Right lobe of liver (tissue), 4 donors: ENCODE results near the gene GIPR.

Source experiments
- POLR2A ChIP-seq: fragments of 450-650 bp; IDR thresholded peaks from one replicate; pipeline ENCODE4 v1.6.1; 2017; ENCODE audit warnings: antibody characterized with exemption, mild to moderate bottlenecking
- TF ChIP-seq, protein P1 (sequence below), 4 donors: fragments of 200-600 bp in 3 of 4; fragments of 450-650 bp in 1 of 4; IDR thresholded peaks; one replicate each; pipeline versions ENCODE4 v1.5.1 to v1.8.0; 2016 to 2022; ENCODE audit warnings: antibody characterized with exemption in 4 of 4, mild to moderate bottlenecking in 2 of 4
- donor health status: DM: no; HTN: no; CAD: no.
- donor health status: DM: no; HTN: no; CAD: no.
- donor health status: DM: no; HTN: yes; CAD: no.

DNA sequence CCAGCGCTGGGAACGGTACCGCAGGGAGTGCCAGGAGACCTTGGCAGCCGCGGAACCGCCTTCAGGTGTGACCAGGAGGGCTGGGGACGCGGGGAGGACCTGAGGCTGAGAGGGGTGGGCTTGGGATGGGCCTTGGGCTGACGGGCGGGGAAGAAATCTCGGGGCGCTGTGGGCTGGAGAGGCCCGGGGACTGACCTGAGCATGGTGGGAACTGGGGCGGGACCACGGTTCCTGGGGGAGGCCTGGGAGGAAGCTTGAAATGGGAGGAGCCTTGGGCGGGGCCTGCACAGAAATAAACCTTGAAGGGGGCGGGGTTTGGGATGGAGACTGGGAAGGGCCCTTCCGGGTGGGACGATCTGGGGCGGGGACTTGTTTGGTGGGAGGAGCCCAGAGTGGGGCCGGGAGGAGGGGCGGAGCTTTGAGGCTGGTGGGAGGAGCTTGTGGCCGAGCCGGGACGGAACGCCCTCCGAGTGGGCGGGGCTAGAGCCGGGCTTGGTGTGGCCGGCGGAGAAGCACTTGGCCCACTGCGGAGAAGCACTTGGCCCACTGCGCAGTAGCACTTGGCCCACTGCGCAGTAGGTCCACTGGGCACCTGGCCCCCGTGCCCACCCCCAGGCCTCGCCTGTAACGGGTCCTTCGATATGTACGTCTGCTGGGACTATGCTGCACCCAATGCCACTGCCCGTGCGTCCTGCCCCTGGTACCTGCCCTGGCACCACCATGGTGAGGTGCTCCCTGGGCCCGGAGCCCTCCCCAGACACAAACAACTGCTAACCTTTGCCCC lies 2.8 kb downstream of the GIPR start:
- TF ChIP-seq, protein P1, sequence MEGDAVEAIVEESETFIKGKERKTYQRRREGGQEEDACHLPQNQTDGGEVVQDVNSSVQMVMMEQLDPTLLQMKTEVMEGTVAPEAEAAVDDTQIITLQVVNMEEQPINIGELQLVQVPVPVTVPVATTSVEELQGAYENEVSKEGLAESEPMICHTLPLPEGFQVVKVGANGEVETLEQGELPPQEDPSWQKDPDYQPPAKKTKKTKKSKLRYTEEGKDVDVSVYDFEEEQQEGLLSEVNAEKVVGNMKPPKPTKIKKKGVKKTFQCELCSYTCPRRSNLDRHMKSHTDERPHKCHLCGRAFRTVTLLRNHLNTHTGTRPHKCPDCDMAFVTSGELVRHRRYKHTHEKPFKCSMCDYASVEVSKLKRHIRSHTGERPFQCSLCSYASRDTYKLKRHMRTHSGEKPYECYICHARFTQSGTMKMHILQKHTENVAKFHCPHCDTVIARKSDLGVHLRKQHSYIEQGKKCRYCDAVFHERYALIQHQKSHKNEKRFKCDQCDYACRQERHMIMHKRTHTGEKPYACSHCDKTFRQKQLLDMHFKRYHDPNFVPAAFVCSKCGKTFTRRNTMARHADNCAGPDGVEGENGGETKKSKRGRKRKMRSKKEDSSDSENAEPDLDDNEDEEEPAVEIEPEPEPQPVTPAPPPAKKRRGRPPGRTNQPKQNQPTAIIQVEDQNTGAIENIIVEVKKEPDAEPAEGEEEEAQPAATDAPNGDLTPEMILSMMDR (IDR thresholded peaks at IDR 0.05) = no peak
- TF ChIP-seq POLR2A = no peak
